Measurements from ENCODE around the gene LRP1B.

DNA sequence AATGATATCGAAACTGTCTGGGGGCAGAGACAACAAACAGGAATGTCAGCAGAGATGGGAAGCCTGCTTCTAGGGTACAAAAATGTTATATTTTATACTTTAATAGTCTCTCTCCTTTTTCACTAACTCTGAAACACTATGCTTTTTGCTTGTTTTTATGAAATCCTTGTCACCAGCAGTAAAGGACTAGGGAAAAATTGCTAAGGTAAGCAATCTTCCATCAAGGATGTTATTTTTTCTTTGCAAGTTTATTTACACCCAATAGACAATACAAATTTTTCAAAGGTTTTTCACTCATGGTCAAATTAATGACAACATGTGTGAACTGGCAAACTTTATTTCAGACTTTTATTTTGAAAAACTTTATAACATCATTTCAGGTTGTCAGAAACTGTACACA lies 1884.8 kb downstream of the LRP1B start:
- TF ChIP-seq CTCF (IDR thresholded peaks at IDR 0.05) (no peak), POLR2A (IDR thresholded peaks at IDR 0.05) (no peak)

All from Peyer's patch (tissue), 4 donors.